NB4 (cell line): ENCODE data around the gene MYBL2.

ENCODE experiments used
- MYC ChIP-seq: IDR thresholded peaks from 2 replicates; pipeline ENCODE4 v1.6.1; 2011; ENCODE audit warnings: low read depth, low read length
- POLR2A ChIP-seq: IDR thresholded peaks from 2 replicates; pipeline ENCODE4 v1.6.1; 2011; ENCODE audit warnings: mild to moderate bottlenecking; ENCODE audit not compliant: insufficient read length; ENCODE audit errors: extremely low read depth
- TF ChIP-seq, protein P1 (sequence below): IDR thresholded peaks from one replicate; pipeline ENCODE4 v1.5.1; 2012; ENCODE audit warnings: low read depth, low read length
- TF ChIP-seq, protein P2 (sequence below): IDR thresholded peaks from 2 replicates; pipeline ENCODE4 v1.6.1; 2011; ENCODE audit warnings: low read depth, low read length

DNA sequence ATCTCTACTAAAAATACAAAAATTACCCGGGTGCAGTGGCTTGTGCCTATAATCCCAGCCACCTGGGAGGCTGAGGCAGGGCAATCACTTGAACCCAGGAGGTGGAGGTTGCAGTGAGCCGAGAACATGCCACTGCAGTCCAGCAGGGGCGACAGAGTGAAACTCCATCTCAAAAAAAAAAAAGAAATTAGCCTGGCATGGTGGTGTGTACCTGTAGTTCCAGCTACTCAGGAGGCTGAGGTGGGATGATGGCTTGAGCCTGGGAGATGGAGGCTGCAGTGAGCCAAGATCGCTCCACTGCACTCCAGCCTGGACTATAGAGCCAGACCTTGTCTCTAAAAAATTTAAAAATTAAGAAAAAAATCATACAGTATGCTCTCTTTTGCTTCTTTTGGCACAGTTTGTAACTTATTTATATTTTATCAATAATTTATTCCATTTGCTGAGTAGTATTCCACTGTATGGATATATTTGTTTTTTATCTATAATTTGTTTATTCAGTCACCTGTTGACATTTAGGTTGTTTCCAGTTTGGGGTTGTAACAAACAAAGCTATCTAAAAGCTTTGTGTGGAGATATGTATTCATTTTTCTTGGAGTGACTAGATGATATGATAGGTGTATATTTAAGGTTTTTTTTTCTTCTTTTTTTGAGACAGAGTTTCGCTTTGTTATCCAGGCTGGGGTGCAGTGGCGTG is 8.0 kb upstream of the MYBL2 start:
- TF ChIP-seq, protein P1, sequence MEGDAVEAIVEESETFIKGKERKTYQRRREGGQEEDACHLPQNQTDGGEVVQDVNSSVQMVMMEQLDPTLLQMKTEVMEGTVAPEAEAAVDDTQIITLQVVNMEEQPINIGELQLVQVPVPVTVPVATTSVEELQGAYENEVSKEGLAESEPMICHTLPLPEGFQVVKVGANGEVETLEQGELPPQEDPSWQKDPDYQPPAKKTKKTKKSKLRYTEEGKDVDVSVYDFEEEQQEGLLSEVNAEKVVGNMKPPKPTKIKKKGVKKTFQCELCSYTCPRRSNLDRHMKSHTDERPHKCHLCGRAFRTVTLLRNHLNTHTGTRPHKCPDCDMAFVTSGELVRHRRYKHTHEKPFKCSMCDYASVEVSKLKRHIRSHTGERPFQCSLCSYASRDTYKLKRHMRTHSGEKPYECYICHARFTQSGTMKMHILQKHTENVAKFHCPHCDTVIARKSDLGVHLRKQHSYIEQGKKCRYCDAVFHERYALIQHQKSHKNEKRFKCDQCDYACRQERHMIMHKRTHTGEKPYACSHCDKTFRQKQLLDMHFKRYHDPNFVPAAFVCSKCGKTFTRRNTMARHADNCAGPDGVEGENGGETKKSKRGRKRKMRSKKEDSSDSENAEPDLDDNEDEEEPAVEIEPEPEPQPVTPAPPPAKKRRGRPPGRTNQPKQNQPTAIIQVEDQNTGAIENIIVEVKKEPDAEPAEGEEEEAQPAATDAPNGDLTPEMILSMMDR = no peak
- TF ChIP-seq, protein P2, sequence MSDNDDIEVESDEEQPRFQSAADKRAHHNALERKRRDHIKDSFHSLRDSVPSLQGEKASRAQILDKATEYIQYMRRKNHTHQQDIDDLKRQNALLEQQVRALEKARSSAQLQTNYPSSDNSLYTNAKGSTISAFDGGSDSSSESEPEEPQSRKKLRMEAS = no peak
- no peak for TF ChIP-seq MYC
- TF ChIP-seq POLR2A = no peak
